Gastroesophageal sphincter (tissue), 3 donors: ENCODE data around the gene TRAPPC11.

Experiments used
- CTCF ChIP-seq, 4 experiments: fragments of 200-600 bp in 2 of 4; fragments of 450-650 bp in 2 of 4; sonication (generic) in 1 of 4; IDR thresholded peaks; one replicate each; pipeline ENCODE4 v1.5.1; 2017 to 2019; ENCODE audit warnings: antibody characterized with exemption in 4 of 4, mild to moderate bottlenecking in 2 of 4, moderate library complexity in 2 of 4
- POLR2A ChIP-seq, 2 donors: fragments of 450-650 bp; IDR thresholded peaks; one replicate each; pipeline ENCODE4 v1.6.1; 2017; ENCODE audit warnings: antibody characterized with exemption in 2 of 2, mild to moderate bottlenecking in 2 of 2, moderate library complexity in 1 of 2

DNA sequence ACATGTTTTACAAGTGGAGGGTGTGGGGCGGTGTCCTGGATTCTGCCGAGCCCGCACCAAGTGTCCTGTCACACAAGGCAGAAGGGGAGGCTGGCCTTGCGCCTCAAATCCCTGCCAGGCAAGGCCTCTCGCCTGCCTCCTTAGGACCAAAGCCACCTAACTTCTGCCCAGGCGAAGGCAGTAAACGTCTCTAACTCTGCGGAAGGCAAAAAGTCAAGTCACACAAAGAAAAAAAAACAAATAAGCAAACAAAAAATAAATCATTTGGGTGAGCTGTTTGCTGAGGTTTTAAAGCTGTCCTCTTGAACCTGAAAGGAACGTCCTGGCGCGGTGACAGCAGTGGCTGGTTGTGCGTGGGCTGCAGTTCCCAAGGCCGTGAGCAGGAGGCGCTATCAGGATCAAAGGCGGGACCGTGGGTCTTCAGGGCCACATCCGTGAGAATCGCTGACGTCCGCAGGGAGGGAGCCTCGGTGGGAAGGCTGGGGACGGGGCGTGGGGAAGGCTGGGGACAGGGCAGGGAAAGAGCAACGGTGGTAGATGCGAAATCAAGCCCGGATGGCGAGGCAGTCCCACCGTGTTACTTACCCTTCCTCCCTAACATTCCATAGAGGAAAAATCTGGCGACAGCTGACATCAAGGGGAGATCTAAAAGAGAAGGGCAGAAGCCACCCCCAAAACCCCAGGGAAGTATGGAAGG lies 99.1 kb downstream of the TRAPPC11 start:
- TF ChIP-seq CTCF (IDR thresholded peaks at IDR 0.05) = no peak
- TF ChIP-seq POLR2A (IDR thresholded peaks at IDR 0.05) = no peak
